Prostate gland (tissue), 2 donors: Measurements from ENCODE around the gene MTURN.

Experiments used
- CTCF ChIP-seq, 4 experiments: fragments of 200-600 bp in 2 of 4; fragments of 450-650 bp in 2 of 4; sonication (generic) in 2 of 4; IDR thresholded peaks; 1 replicate in 3 of 4; 2 replicates in 1 of 4; pipeline ENCODE4 v1.5.1; 2016 to 2019; ENCODE audit warnings: antibody characterized with exemption in 4 of 4, mild to moderate bottlenecking in 2 of 4, moderate library complexity in 2 of 4
- POLR2A ChIP-seq: fragments of 450-650 bp; IDR thresholded peaks from one replicate; pipeline ENCODE4 v1.6.1; 2016; ENCODE audit warnings: antibody characterized with exemption, mild to moderate bottlenecking
- POLR2AphosphoS5 ChIP-seq: sonication (generic); formaldehyde crosslinking; IDR thresholded peaks from one replicate; pipeline ENCODE4 v1.6.1; 2017; ENCODE audit warnings: antibody characterized with exemption

GRCh38 chr7:30140456-30140855 lies 5.7 kb downstream of the MTURN start:
- no peak for TF ChIP-seq POLR2AphosphoS5
- no peak for TF ChIP-seq CTCF (IDR thresholded peaks at IDR 0.05)
- TF ChIP-seq POLR2A: no peak
